DOHH2 (cell line): ENCODE data around the gene LCA5L.

Experiments used
- H3F3A ChIP-seq: fragments of 200-600 bp; sonication (generic), shearing (Covaris generic); 2 replicates; pipeline ENCODE4 v1.6.0; 2016; ENCODE audit warnings: antibody characterized with exemption, mild to moderate bottlenecking; ENCODE audit not compliant: control insufficient read depth, insufficient read depth
- H3K27ac ChIP-seq: fragments of 200-600 bp; sonication (generic); 2 replicates; pipeline ENCODE4 v1.5.1; 2014; ENCODE audit warnings: low read depth, mild to moderate bottlenecking, low read length, moderate library complexity
- H3K27me3 ChIP-seq: fragments of 200-600 bp; sonication (generic); 2 replicates; pipeline ENCODE4 v1.6.1; 2014; ENCODE audit warnings: mild to moderate bottlenecking, low read length, mixed read lengths; ENCODE audit not compliant: control insufficient read depth
- H3K36me3 ChIP-seq: fragments of 200-600 bp; sonication (generic); 2 replicates; pipeline ENCODE4 v1.6.1; 2014; ENCODE audit warnings: mild to moderate bottlenecking, low read length, moderate library complexity, mixed read lengths; ENCODE audit not compliant: control insufficient read depth
- H3K4me1 ChIP-seq: fragments of 200-600 bp; sonication (generic); 2 replicates; pipeline ENCODE4 v1.6.1; 2014; ENCODE audit warnings: mild to moderate bottlenecking, low read length, mixed read lengths; ENCODE audit not compliant: control insufficient read depth
- H3K4me2 ChIP-seq: fragments of 200-600 bp; sonication (generic); 2 replicates; pipeline ENCODE4 v1.6.0; 2014; ENCODE audit warnings: mild to moderate bottlenecking, low read length, moderate library complexity
- H3K4me3 ChIP-seq: fragments of 200-600 bp; sonication (generic); 2 replicates; pipeline ENCODE4 v1.5.1; 2014; ENCODE audit warnings: mild to moderate bottlenecking, low read length, mixed read lengths
- H3K79me2 ChIP-seq: fragments of 200-600 bp; sonication (generic); 2 replicates; pipeline ENCODE4 v1.6.1; 2014; ENCODE audit warnings: mild to moderate bottlenecking, low read length, mixed read lengths; ENCODE audit not compliant: control insufficient read depth
- H3K9me2 ChIP-seq: fragments of 200-600 bp; sonication (generic); replicated peaks from 2 replicates; pipeline ENCODE4 v1.6.1; 2014; ENCODE audit warnings: mild to moderate bottlenecking, low read length, mixed read lengths; ENCODE audit not compliant: control insufficient read depth
- H3K9me3 ChIP-seq: fragments of 200-600 bp; sonication (generic); 2 replicates; pipeline ENCODE4 v1.6.1; 2014; ENCODE audit warnings: antibody characterized with exemption, low read length, mixed read lengths; ENCODE audit not compliant: control insufficient read depth, insufficient read depth
- H4K20me1 ChIP-seq: fragments of 200-600 bp; sonication (generic); 2 replicates; pipeline ENCODE4 v1.6.0; 2014; ENCODE audit warnings: low read depth, mild to moderate bottlenecking, antibody characterized with exemption, low read length, moderate library complexity; ENCODE audit not compliant: control insufficient read depth, insufficient read depth
- EZH2phosphoT487 ChIP-seq: fragments of 200-600 bp; sonication (generic); IDR thresholded peaks from 2 replicates; pipeline ENCODE4 v1.6.1; 2017; ENCODE audit warnings: borderline replicate concordance, mild to moderate bottlenecking, antibody characterized with exemption, low read length, moderate library complexity, mixed read lengths
- TF ChIP-seq, protein P1 (sequence below): fragments of 200-600 bp; sonication (generic); IDR thresholded peaks from one replicate; pipeline ENCODE4 v1.5.1; 2014; ENCODE audit warnings: antibody characterized with exemption, mild to moderate bottlenecking, low read depth, low read length; ENCODE audit not compliant: poor library complexity, severe bottlenecking

LCA5L gene

DNA sequence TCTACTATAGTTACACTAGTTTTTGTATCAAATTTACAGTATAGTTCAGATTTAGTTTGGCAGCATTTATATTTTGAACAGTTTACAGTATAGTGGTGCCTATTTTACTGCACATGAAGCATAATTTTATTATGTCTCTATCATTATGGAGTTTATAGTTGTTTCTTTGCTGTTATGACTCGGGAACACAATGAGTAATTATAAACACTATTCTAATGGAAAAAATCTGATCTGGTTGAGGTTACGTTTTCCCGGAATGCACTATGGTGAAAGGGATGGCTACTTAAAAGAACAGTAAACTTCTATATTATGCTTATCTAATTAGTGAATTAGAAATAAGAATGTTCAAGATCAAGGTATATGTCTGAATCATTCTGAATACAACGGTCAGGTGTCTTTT lies 10.6 kb downstream of the LCA5L start:
- Histone ChIP-seq H3K4me3 (no peak overlapping the region), H3K9me2 (no peaks in the 10 kb centered on the region), H3K4me2 (no peak overlapping the region), H3K4me1 (no peaks in the 10 kb centered on the region), H3F3A (no peaks in the 10 kb centered on the region), H3K36me3 (no peaks in the 10 kb centered on the region), H3K9me3 (no peaks in the 10 kb centered on the region), H3K27me3 (no peaks in the 10 kb centered on the region; the same call in 1 of the 2 replicates), H3K79me2 (no peaks in the 10 kb centered on the region), H3K27ac (no peak overlapping the region), H4K20me1 (no peaks in the 10 kb centered on the region)
- no peak for TF ChIP-seq EZH2phosphoT487
- TF ChIP-seq, protein P1, sequence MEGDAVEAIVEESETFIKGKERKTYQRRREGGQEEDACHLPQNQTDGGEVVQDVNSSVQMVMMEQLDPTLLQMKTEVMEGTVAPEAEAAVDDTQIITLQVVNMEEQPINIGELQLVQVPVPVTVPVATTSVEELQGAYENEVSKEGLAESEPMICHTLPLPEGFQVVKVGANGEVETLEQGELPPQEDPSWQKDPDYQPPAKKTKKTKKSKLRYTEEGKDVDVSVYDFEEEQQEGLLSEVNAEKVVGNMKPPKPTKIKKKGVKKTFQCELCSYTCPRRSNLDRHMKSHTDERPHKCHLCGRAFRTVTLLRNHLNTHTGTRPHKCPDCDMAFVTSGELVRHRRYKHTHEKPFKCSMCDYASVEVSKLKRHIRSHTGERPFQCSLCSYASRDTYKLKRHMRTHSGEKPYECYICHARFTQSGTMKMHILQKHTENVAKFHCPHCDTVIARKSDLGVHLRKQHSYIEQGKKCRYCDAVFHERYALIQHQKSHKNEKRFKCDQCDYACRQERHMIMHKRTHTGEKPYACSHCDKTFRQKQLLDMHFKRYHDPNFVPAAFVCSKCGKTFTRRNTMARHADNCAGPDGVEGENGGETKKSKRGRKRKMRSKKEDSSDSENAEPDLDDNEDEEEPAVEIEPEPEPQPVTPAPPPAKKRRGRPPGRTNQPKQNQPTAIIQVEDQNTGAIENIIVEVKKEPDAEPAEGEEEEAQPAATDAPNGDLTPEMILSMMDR: no peak

DNA sequence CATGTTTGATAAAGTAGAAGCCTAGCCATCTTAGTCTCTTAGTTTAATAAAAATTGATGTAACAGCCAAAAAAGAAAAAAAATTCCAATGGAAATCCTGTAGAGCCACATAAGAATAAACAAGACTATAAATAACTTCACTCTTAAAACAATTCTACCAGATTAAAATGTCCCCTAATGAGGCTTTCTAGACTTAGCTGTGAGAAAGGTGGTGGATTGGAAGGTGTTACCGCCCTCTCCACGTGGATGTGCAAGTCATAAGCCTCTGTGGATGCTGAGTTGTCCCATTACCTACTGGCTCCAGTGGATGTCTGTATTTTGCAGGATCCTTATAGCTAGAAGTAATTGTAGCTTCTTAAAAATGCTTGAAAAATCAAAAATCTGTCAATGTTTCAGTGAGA lies 14.6 kb downstream of the LCA5L start:
- peaks cover 7% of the 10 kb centered on the region; the same call in 1 of the 2 replicates for H3K4me1 ChIP-seq
- H3K9me2 ChIP-seq: no peaks in the 10 kb centered on the region
- H3K4me2 ChIP-seq: no peak overlapping the region
- no peaks in the 10 kb centered on the region for H4K20me1 ChIP-seq
- no peaks in the 10 kb centered on the region for H3K36me3 ChIP-seq
- no peaks in the 10 kb centered on the region for H3K79me2 ChIP-seq
- no peaks in the 10 kb centered on the region for H3F3A ChIP-seq
- no peak overlapping the region for H3K4me3 ChIP-seq
- H3K27me3 ChIP-seq: no peaks in the 10 kb centered on the region; the same call in 1 of the 2 replicates
- H3K27ac ChIP-seq: no peak overlapping the region
- TF ChIP-seq, protein P1: no peak
- no peak for TF ChIP-seq EZH2phosphoT487
- no peaks in the 10 kb centered on the region for H3K9me3 ChIP-seq

DNA sequence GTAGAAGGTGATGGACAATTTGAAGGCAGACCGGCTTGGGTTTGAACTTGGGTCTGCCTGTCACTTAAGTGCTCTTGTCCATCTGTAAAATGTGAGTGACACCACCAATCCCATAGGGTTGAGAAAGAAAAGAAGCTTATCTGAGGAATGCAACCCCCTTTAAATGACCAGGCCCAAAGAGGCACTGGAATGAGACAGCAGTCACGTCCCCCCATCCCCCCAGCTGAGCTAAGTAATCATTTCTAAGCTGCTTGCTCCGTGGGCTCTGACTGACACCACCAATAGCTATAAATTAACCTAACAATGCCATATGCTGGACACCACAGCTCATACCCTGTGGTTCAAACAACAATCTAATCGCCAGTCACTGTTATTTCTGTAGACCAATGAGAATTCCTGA lies 15.1 kb downstream of the LCA5L start:
- Histone ChIP-seq H3K36me3 (no peaks in the 10 kb centered on the region), H3K27ac (no peak overlapping the region), H3K4me1 (peaks cover 7% of the 10 kb centered on the region; the same call in 1 of the 2 replicates), H3K4me2 (no peak overlapping the region), H4K20me1 (no peaks in the 10 kb centered on the region), H3F3A (no peaks in the 10 kb centered on the region), H3K79me2 (no peaks in the 10 kb centered on the region), H3K9me2 (no peaks in the 10 kb centered on the region), H3K4me3 (no peak overlapping the region), H3K27me3 (no peaks in the 10 kb centered on the region; the same call in 1 of the 2 replicates), H3K9me3 (no peaks in the 10 kb centered on the region)
- TF ChIP-seq EZH2phosphoT487: no peak
- TF ChIP-seq, protein P1: no peak

DNA sequence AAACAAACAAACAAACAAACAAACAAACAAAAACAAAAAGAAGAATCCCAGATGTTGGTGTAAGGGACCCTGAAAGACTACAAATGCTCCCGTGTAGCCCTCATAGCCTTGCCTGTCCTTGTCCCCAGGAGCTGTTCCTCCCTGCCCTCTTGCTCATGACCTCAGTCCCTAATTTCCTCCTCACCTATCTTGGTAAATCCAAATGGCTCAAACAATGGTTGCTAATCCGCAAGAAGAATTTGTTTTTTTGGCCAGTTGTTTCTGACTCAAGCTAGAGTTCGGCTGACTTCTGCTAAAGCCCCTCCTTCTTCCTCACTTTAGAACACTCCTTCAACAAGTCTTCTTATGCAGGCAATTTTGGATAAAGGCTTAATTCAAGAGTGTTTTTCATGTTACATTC lies 15.6 kb downstream of the LCA5L start:
- Histone ChIP-seq H4K20me1 (no peaks in the 10 kb centered on the region), H3K36me3 (no peaks in the 10 kb centered on the region), H3K9me2 (no peaks in the 10 kb centered on the region), H3K4me2 (no peak overlapping the region), H3K27me3 (no peaks in the 10 kb centered on the region; the same call in 1 of the 2 replicates), H3F3A (no peaks in the 10 kb centered on the region), H3K9me3 (no peaks in the 10 kb centered on the region), H3K4me1 (peaks cover 7% of the 10 kb centered on the region; the same call in 1 of the 2 replicates), H3K27ac (no peak overlapping the region), H3K79me2 (no peaks in the 10 kb centered on the region), H3K4me3 (no peak overlapping the region)
- TF ChIP-seq, protein P1: no peak
- TF ChIP-seq EZH2phosphoT487: no peak
